ENCODE data around the gene UBE2K. TPM values are rescaled to one million over a fixed set of nuclear protein-coding genes. Genes with fewer than 3 reads are reported as not detected.
"Not testable (repeated sequence)": the region's sequence is repeated elsewhere in the genome, so short reads cannot be mapped to it uniquely, and the experiment has no call there.

Gene UBE2K
- total RNA-seq: 10 to 100 TPM; 60.6 to 69.5 TPM

GRCh38 chr4:39697740-39698423 lies at the start of gene UBE2K:
UBE2K (plus strand) TSS chr4:39698136; CDS start chr4:39698328, 192 bp downstream.
- peak within 1 kb of the TSS; percentile 98 for H3K4me3 Mint-ChIP-seq
- H3K27me3 Mint-ChIP-seq (ENCODE audit: low read depth): no peaks in the 10 kb centered on the region
- H3K36me3 Mint-ChIP-seq (ENCODE audit: low read depth): peaks cover 11% of the 10 kb centered on the region
- peak; percentile 85 for DNase-seq
- peaks cover 32% of the 10 kb centered on the region for H3K4me1 Mint-ChIP-seq (ENCODE audit: low read depth)
- peak within 1 kb of the TSS; percentile 98 for H3K27ac Mint-ChIP-seq
- intact Hi-C loops (cut with micrococcal nuclease): loop anchor here (1.0 to 5.0 kb wide), 14 partner anchors 171 to 1211 kb away; partner anchors contain the start of genes N4BP2, PDS5A, RPL9 and TMEM156
- H3K9me3 Mint-ChIP-seq: no peaks in the 10 kb centered on the region
- CTCF ChIA-PET: interaction anchor here (1.2 to 2.1 kb wide), 2 partner anchors 275 to 281 kb away, joined by 5 to 6 read pairs; no protein-coding TSS in a partner anchor

GRCh38 chr4:39648213-39648612 lies 49.7 kb upstream of the UBE2K start:
- Mint-ChIP-seq H3K36me3 (ENCODE audit: low read depth) (no peaks in the 10 kb centered on the region), H3K4me3 (no peak overlapping the region), H3K9me3 (no peaks in the 10 kb centered on the region), H3K27ac (no peak overlapping the region), H3K27me3 (ENCODE audit: low read depth) (no peaks in the 10 kb centered on the region), H3K4me1 (ENCODE audit: low read depth) (no peaks in the 10 kb centered on the region)
- no peak for DNase-seq
- CTCF ChIA-PET: no interaction called here
- intact Hi-C loops (cut with micrococcal nuclease): no loop called here

- Mint-ChIP-seq H3K4me3 (no peak overlapping the region), H3K36me3 (ENCODE audit: low read depth) (no peaks in the 10 kb centered on the region), H3K27ac (no peak overlapping the region), H3K4me1 (ENCODE audit: low read depth) (no peaks in the 10 kb centered on the region), H3K27me3 (ENCODE audit: low read depth) (no peaks in the 10 kb centered on the region), H3K9me3 (no peaks in the 10 kb centered on the region)
- intact Hi-C loops (cut with micrococcal nuclease): no loop called here
- no peak for DNase-seq
- CTCF ChIA-PET: no interaction called here
Measured at GRCh38 chr4:39648827-39649558, 48.9 kb upstream of the UBE2K start.

- CTCF ChIA-PET: no interaction called here
- intact Hi-C loops (cut with micrococcal nuclease): no loop called here
- Mint-ChIP-seq H3K4me1 (ENCODE audit: low read depth) (no peaks in the 10 kb centered on the region), H3K9me3 (no peaks in the 10 kb centered on the region), H3K36me3 (ENCODE audit: low read depth) (no peaks in the 10 kb centered on the region), H3K27ac (no peak overlapping the region), H3K4me3 (no peak overlapping the region), H3K27me3 (ENCODE audit: low read depth) (no peaks in the 10 kb centered on the region)
- DNase-seq: no peak
Measured at GRCh38 chr4:39649639-39650265, 48.2 kb upstream of the UBE2K start.

- DNase-seq; H3K9me3 Mint-ChIP-seq; H3K27me3 Mint-ChIP-seq (ENCODE audit: low read depth); H3K36me3 Mint-ChIP-seq (ENCODE audit: low read depth); H3K27ac Mint-ChIP-seq; H3K4me1 Mint-ChIP-seq (ENCODE audit: low read depth); intact Hi-C loops (cut with micrococcal nuclease); H3K4me3 Mint-ChIP-seq: not testable (repeated sequence)
- CTCF ChIA-PET: interaction anchor here (0.6 kb wide), 1 partner anchor 46 kb away, joined by 4 read pairs; no protein-coding TSS in a partner anchor
Measured at GRCh38 chr4:39651586-39651985, 46.4 kb upstream of the UBE2K start.

- Mint-ChIP-seq H3K4me1 (ENCODE audit: low read depth) (peaks cover 5% of the 10 kb centered on the region), H3K4me3 (no peak overlapping the region)
- CTCF ChIA-PET: no interaction called here
Measured at GRCh38 chr4:39655211-39655610, 42.7 kb upstream of the UBE2K start.

GRCh38 chr4:39655876-39656275 lies 42.1 kb upstream of the UBE2K start:
- Mint-ChIP-seq H3K27me3 (ENCODE audit: low read depth) (no peaks in the 10 kb centered on the region), H3K27ac (no peak overlapping the region), H3K36me3 (ENCODE audit: low read depth) (no peaks in the 10 kb centered on the region), H3K4me1 (ENCODE audit: low read depth) (peaks cover 5% of the 10 kb centered on the region), H3K4me3 (no peak overlapping the region), H3K9me3 (no peaks in the 10 kb centered on the region)
- intact Hi-C loops (cut with micrococcal nuclease): no loop called here
- CTCF ChIA-PET: interaction anchor here (0.6 to 0.7 kb wide), 2 partner anchors 26 to 242 kb away, joined by 3 to 5 read pairs; no protein-coding TSS in a partner anchor
- no peak for DNase-seq

More at GRCh38 chr4:39655211-39655610, 42.7 kb upstream of the UBE2K start:
- no peaks in the 10 kb centered on the region for H3K27me3 Mint-ChIP-seq (ENCODE audit: low read depth)
- no peaks in the 10 kb centered on the region for H3K9me3 Mint-ChIP-seq
- no peak for DNase-seq
- intact Hi-C loops (cut with micrococcal nuclease): no loop called here
- no peaks in the 10 kb centered on the region for H3K36me3 Mint-ChIP-seq (ENCODE audit: low read depth)
- H3K27ac Mint-ChIP-seq: no peak overlapping the region

- DNase-seq; H3K36me3 Mint-ChIP-seq (ENCODE audit: low read depth); H3K4me1 Mint-ChIP-seq (ENCODE audit: low read depth); intact Hi-C loops (cut with micrococcal nuclease); H3K4me3 Mint-ChIP-seq; H3K27me3 Mint-ChIP-seq (ENCODE audit: low read depth); H3K27ac Mint-ChIP-seq; H3K9me3 Mint-ChIP-seq: not testable (repeated sequence)
- CTCF ChIA-PET: interaction anchor here (0.6 to 0.7 kb wide), 2 partner anchors 25 to 242 kb away, joined by 3 to 5 read pairs; no protein-coding TSS in a partner anchor
Measured at GRCh38 chr4:39656638-39657037, 41.3 kb upstream of the UBE2K start.

- no peaks in the 10 kb centered on the region for H3K36me3 Mint-ChIP-seq (ENCODE audit: low read depth)
- intact Hi-C loops (cut with micrococcal nuclease): no loop called here
- no peaks in the 10 kb centered on the region for H3K9me3 Mint-ChIP-seq
- DNase-seq: no peak
- CTCF ChIA-PET: no interaction called here
- no peaks in the 10 kb centered on the region for H3K27me3 Mint-ChIP-seq (ENCODE audit: low read depth)
- no peak overlapping the region for H3K4me3 Mint-ChIP-seq
- H3K27ac Mint-ChIP-seq: no peak overlapping the region
- peaks cover 5% of the 10 kb centered on the region for H3K4me1 Mint-ChIP-seq (ENCODE audit: low read depth)
Measured at GRCh38 chr4:39657465-39657864, 40.5 kb upstream of the UBE2K start.

GRCh38 chr4:39658756-39659155 lies 39.2 kb upstream of the UBE2K start:
- no peak overlapping the region for H3K27ac Mint-ChIP-seq
- peaks cover 5% of the 10 kb centered on the region for H3K4me1 Mint-ChIP-seq (ENCODE audit: low read depth)
- no peak for DNase-seq
- H3K9me3 Mint-ChIP-seq: no peaks in the 10 kb centered on the region
- no peaks in the 10 kb centered on the region for H3K36me3 Mint-ChIP-seq (ENCODE audit: low read depth)
- intact Hi-C loops (cut with micrococcal nuclease): loop anchor here (1.0 kb wide), 1 partner anchor 189 kb away; no protein-coding TSS in a partner anchor
- H3K27me3 Mint-ChIP-seq (ENCODE audit: low read depth): no peaks in the 10 kb centered on the region
- H3K4me3 Mint-ChIP-seq: no peak overlapping the region
- CTCF ChIA-PET: interaction anchor here (1.2 kb wide), 1 partner anchor 189 kb away, joined by 4 read pairs; no protein-coding TSS in a partner anchor

- no peaks in the 10 kb centered on the region for H3K36me3 Mint-ChIP-seq (ENCODE audit: low read depth)
- no peak for DNase-seq
- intact Hi-C loops (cut with micrococcal nuclease): no loop called here
- peaks cover 5% of the 10 kb centered on the region for H3K4me1 Mint-ChIP-seq (ENCODE audit: low read depth)
- no peaks in the 10 kb centered on the region for H3K9me3 Mint-ChIP-seq
- no peak overlapping the region for H3K27ac Mint-ChIP-seq
- H3K4me3 Mint-ChIP-seq: no peak overlapping the region
- CTCF ChIA-PET: interaction anchor here (0.6 kb wide), 2 partner anchors 196 to 665 kb away, joined by 3 to 6 read pairs; no protein-coding TSS in a partner anchor
- H3K27me3 Mint-ChIP-seq (ENCODE audit: low read depth): no peaks in the 10 kb centered on the region
Measured at GRCh38 chr4:39660045-39660444, 37.9 kb upstream of the UBE2K start.

GRCh38 chr4:39660757-39661156 lies 37.2 kb upstream of the UBE2K start:
- Mint-ChIP-seq H3K36me3 (ENCODE audit: low read depth) (no peaks in the 10 kb centered on the region), H3K9me3 (no peaks in the 10 kb centered on the region), H3K4me3 (no peak overlapping the region), H3K27ac (no peak overlapping the region), H3K27me3 (ENCODE audit: low read depth) (no peaks in the 10 kb centered on the region), H3K4me1 (ENCODE audit: low read depth) (peaks cover 5% of the 10 kb centered on the region)
- intact Hi-C loops (cut with micrococcal nuclease): no loop called here
- CTCF ChIA-PET: no interaction called here
- no peak for DNase-seq

All from activated naive CD4-positive, alpha-beta T cell treated with anti-CD3 and anti-CD28 coated beads for 36 hours (primary cell).